HG03571 (cell line): Measurements from ENCODE around the gene PRR5L.
A peak's percentile ranks its signal among the peaks of the same experiment; 100 is the strongest.
"Not testable (repeated sequence)": the region's sequence is repeated elsewhere in the genome, so short reads cannot be mapped to it uniquely, and the experiment has no call there.

Experiments used
- ATAC-seq: cut with Tn5 transposase; IDR thresholded peaks from one replicate; pipeline ENCODE4 v1.9.1; 2021; ENCODE audit not compliant: unreplicated experiment

The PRR5L gene

DNA sequence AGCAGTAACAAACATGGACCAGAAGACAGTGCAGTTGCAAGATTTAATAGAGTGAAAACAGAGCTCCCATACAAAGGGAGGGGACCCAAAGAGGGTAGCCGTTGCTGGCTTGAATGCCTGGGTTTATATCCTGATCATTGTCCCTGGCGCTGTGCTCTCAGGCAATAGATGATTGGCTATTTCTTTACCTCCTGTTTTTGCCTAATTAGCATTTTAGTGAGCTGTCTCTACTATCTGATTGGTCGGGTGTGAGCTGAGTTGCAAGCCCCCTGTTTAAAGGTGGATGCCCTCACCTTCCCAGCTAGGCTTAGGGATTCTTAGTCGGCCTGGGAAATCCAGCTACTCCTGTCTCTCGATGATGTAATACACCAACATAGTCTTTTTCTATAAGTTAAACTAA, 29.3 kb downstream of the PRR5L start:
- not testable (repeated sequence) for ATAC-seq

DNA sequence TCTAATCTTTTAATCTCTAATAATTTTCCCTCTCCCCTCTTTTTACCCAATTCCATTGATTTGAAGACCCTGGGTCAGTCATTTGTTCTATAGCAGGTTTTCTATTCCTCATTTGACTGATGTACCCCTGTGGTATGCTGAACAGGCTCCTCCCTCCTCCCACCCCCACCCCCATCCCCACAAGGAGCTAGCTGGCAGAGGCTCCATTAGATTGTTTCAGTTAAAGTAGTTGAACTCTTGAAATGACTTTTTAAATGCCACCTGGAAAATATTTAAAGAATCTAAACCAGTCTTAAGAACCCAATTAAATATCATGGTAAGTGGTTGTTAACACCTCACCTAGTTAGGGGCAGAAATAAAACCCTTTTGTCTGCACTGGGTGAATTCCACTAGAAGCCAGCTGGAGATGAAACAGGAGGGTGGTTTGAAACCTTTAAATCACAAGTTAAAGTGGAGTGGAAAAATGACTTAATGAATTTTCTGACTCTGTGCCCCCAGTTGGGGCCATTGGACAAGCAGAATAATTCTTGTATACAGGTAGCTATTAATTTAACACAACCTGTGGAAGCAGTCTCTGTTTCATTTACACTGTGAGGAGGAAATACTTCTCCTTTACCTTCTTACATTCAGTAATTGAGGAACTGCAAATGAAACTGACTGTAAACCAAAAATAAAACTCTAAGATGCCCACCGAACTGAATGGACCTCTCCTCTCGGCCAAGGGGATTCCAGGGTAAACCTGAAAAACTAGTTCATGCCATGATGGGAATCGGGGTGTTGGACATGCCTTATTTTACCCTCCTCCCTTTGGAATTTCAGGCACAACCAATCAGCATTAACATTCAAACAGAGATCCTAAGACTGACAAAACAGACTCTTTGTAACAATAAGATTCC, 30.7 kb downstream of the PRR5L start:
- no peak for ATAC-seq

DNA sequence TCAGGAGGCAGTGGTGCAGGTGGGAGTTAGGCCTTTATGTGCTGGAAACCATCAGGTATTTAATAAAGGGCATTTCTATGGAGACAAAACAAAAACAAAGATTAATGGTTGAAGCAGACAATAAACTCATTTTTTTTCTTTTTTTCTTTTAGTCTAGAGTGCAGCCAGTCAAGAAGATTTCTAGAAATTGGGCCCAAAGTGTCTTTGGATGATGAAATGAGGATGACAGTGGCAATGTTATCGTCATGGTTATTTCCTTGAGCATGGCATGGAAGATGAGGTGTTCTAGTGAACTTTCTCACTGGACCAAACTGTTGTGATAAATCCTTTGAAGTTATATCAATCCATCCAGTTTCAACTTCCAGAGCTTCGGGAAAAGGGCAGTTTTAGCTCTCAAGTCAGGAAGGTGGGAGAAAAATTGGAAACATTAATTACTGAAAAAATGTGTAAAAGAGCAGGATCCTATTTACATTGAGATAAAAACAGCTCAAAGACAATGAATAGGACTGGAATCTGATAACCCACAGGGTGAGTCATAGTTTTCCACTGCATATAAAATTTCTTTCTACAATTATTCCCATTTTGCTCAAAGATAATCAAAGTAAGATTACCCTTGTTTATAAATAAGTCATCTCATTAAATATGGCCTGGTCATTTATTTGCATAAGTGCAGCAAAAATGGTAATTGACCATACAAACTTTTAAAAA, 33.0 kb downstream of the PRR5L start:
- ATAC-seq, result no peak

DNA sequence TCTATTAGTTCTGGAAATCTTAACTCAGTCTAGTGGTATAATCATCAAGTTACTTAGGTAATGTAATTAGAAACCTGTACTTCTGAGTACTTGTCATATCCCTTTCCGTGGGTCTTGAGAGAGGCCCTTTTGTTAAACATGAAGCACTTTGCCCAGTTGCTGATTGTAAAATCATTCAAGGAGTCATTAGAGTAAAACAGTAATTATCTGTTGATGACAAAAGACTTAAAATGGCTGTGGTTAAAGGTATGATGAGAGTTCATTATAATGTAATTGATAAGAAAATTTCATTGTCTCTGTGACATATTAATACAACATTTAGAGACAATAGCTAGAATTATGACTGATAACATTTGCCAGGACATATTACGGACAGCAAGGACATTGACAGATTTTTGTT, 34.3 kb downstream of the PRR5L start:
- ATAC-seq, result no peak

DNA sequence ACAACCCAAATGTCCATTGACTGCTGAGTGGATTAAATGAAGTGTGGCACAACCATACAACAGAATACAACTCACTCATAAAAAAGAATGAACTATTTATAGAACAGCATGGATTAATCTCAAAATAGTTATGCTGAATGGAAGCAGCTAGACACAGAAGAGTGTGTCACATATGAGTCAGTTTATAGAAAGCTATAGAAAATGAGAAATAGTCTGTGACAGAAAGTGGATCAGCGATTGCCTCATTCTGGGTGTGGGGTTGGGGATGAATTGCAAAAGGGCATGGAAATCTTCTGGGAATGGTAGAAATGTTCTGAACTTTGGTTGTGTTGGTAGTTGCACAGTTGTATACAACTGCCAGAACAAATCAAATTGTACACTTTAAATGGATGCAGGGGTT, 37.4 kb downstream of the PRR5L start:
- no peak for ATAC-seq

DNA sequence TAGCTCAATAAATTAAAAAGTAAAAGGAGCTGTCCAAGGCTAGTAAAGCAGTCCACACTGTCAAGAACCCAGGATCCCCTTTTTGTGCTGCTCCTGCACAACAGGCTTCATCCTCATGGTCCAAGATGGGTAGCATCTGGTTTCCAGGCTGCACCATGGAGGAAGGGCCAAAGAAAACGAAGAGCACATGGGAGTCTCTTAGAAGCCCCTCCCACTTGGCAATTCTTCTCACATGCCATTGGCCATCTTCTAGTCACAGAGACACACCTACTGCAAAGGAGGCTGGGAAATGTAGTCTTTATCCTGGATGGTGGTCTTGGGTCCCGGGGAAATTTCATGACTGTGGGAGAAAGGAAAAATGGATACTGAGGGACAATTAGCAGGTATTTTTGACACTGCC, 37.8 kb downstream of the PRR5L start:
- ATAC-seq, result no peak

DNA sequence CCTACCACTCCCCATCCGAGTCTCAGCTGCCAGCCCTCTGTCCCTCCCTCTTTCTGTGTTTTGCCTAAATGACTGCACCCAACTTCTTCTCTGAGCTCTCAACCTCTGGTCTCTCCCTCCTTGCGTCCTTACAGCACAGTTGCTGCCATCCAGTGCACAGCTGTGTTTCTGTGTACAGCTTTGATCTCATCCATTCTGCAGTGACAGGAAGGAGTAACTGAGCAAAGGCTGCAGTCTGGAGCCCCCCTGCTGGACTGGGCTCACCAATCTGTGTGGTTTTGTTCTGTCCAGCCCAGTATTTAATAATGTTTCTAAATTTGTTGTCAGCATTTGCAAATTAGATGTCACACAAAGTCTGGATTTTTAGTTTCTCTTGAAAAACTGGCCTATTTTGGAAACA, 43.8 kb downstream of the PRR5L start:
- no peak for ATAC-seq

DNA sequence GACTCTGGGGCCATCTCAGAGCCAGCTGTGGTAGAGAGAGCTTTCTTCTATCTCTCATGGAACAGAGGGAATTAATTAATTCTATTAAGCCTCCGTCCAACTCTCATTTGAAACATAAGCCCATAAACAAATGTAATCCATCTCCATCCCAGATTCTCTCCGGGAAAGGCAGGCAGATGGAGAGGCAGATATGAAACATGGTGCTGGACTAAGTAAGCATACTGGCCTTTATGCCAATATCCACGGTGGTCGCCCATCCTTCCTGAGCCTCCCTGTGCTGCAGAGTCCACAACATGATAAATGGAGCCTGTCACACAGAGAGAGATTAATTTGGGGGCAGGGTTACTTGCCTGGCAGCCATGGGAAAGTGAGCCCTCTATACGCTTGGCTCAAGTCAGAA, 44.8 kb downstream of the PRR5L start:
- no peak for ATAC-seq

DNA sequence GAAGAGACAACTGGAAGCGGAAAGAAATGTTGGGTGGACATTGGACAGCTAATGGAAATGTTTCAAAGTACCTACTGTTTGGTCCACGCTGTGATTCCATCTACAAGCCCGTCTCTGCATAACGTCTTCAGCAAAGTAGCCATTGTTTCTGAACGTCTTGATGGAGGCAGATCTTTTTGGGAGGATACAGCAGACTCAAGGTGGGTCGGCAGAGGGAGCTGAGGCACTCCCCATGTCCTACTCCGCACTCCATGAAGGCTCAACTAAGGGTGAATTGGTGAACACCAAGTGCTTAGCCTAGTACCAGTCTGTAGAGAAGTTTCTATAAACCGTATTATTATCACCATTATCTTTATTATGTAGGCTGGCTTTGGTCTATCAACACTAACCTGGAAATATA, 45.8 kb downstream of the PRR5L start:
- ATAC-seq, result no peak

DNA sequence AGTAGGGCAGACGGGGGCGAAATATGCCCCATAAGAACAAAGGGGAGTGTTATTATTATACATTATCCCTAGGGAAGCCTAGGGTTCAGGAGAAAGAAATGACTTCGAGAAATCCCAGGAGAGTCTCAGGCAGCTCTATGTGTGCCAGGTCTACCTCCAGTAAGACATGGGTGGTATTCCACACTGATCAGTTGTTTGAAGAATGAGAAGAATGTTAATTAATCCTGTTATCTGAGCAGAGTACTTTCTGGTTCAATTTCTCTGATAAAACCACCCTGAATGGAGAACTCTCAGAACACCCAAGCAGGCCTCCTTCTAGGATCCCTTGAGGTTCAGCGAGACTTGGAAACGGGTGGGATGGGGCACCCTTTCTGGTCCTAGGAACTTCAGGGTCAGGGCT, 46.2 kb downstream of the PRR5L start:
- no peak for ATAC-seq

DNA sequence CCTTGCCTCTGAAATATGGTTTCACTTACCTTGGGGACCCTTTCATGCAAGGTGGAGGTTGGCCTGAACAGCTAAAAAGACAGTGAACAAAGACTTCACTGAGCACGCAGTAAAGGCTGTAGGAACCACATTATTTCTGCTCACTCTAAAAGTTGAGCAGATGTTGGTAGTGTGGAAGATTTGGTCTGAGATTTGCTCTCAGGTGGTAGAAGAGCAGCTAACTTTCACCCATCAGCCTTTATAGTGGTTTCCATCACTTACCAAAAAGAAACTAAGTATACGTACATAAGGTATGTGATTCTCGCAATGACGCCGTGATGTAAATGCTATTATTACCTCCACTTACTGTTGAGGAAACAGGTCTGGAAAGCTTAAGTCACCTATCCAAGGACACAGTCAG, 47.3 kb downstream of the PRR5L start:
- no peak for ATAC-seq

DNA sequence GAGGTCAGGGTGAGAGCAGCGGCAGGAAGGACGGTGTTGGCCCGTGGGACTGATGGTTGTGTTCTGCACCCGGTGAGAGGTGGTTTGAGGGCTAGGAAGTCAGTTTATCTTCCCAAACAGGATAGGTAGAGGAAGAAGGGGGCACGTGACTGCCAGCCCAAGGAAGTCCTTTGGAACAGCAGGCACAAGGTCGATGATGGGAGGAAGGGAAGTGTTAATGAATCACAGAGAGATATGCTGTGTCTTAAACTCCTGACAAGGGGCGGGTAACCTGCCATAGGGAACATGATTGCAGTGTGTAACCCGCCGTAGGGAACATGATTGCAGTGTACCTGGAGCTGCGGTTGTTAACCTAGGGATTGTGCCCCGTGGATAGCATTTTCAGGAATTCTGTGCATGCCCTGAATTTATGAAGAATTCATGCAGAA, 49.0 kb downstream of the PRR5L start:
- no peak for ATAC-seq

DNA sequence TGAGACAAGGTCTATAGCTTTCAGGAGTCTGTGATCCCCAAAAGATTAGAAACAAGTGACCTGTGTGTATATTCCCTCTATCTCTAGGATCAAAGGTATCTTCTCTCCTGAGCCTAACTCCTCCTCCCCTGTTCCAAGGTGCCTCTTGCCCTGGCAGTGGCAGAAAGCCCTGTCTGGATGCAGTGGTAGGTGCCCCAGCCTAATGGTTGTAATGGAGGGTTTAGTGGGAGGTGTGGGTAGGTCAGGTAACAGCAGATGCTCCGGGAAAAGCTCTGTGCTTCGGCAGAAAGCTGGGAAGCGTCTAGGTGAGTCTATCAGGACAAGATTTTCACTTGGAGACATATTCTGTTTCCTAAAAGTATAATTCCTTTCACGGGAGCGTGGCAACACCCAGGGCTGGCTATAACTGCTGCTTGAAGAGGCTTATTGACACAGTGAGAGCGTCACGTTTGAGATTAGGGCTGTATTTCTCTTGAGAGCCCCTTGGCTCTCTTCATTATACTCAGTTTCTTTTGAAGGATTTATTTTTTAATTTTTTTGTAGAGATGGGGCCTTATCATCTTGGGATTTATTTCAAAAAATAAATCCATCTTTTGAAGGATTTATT, 49.5 kb downstream of the PRR5L start:
- no peak for ATAC-seq

DNA sequence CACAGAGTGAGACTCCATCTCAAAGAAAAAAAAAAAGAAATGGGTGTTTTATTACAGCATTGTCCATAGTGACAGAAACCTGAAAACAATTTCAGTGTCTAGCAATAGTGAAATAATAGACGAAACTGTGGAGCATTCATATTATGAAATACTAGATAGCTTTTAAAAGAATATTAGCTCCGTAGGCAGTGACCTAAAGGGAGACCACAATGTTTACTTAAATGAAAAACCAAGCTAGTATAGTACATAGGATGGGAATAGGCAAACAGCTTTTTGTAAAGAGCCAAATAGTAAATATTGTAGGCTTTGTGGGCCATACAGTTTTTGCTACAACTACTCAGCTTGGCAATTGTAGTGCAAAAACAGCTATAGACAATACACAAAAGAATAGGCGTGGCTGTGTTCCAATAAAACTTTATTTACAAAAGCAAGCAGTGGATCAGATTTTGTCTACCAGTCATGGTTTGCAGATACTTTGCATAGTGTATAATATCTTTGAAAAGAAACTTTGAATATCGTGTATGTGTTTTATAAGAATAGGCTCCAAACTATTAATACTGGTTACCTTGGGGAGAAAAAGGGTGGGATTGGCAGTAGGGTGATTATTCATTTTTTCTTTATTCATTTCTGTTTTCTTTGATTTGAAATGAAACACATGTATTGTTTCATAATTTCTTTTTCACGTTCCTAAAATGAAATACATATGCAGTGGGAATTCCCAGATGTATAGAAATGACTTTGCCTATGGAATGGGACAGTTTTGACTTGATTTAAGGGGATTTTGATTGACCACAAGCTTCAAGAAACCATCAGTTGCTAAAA, 50.7 kb downstream of the PRR5L start:
- no peak for ATAC-seq

DNA sequence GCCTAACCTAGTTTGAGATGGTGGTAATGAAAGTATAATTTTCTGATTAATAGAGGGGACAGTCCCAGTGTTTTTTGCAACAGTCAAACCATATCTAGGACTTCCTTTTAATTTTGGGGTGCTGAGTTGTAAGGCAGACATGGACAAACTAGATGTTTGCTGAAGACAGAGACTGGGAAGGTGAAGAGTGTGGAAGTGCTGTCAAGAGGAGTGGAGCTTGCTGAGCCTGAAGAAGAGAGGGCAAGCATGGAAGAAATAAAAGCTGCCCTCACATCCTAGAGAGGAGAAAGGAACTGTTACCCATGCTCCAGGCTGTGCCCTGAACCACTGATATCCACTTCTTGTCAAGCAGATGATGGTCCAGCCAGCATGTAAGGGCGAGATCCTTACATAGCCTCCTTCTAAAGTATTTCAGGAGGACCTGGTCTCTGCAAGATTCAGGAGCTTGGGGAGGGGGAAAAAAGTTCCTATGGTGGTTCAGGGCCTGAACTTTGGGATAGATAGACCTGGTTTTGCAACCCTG, 51.4 kb downstream of the PRR5L start:
- no peak for ATAC-seq

DNA sequence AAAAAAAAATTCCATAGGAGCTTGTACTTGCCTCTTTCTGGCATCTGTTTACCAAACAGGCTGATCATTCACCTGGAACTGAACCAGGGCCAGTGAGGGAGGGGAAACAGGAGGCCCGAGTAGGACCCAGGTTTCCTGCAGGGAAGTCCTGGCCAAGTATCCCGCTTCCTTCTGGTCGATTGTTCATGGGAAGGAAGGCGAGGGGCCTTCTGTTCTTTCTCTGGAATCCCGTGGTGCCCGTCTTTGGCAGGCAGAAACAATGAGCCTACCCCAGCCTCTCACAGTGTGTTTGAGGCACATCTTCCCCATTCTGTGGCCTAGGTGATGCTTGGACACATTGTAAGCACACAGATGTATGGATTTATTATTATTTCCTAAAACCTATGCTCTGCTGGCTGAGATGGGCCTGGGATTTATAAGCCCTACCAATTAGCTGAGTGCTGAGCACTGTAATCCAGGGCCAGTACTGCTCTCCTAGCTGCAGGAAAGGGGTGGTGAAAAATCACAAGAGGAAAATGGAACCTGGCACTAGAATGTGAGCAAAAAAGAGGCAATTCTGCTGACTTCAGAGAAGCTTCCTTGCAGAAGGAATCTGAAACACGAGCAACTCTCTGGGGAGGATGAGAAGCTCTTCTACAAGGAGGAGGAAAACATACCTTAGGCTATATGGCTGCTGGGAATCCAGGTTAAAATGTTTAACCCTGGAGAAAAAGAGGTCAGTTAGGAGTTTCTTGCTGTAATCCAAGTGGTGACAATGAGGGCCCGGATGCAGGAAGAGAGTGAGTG, 53.5 kb downstream of the PRR5L start:
- no peak for ATAC-seq

DNA sequence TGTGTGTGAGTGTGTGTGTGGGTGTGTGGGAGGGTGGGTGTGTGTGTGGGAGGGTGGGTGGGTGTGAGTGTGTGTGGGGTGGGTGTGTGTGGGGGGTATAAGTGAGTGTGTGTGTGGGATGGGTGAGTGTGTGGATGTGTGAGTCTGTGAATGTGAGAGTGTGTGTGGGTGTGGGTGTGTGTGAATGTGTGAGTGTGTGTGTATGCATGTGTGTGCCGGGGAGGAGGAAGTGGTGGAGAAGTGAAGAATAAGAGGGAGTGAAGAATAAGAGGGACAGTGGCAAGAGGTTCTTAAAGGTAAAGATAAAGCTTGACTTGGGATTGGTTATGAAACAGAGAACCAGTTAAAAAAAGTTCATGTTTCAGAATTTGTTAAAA, 54.0 kb downstream of the PRR5L start:
- no peak for ATAC-seq

DNA sequence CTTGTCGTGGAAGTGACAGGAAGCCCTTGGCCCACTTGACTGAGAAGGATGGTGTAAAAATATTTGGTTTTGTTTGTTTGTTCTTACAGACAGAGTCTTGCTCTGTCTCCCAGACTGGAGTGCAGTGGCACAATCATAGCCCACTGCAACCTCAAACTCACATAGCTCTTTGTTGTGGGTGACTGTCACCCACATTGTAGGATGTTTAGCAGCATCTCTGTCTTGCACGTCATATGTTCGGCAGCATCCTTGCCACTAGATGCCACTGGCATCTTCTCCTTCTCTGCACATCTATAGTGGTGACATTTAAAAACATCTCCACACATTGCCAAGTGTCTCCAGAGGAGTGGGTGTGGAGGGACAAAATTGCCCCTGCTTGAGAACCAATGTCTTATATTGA, 56.8 kb downstream of the PRR5L start:
- ATAC-seq, result no peak

DNA sequence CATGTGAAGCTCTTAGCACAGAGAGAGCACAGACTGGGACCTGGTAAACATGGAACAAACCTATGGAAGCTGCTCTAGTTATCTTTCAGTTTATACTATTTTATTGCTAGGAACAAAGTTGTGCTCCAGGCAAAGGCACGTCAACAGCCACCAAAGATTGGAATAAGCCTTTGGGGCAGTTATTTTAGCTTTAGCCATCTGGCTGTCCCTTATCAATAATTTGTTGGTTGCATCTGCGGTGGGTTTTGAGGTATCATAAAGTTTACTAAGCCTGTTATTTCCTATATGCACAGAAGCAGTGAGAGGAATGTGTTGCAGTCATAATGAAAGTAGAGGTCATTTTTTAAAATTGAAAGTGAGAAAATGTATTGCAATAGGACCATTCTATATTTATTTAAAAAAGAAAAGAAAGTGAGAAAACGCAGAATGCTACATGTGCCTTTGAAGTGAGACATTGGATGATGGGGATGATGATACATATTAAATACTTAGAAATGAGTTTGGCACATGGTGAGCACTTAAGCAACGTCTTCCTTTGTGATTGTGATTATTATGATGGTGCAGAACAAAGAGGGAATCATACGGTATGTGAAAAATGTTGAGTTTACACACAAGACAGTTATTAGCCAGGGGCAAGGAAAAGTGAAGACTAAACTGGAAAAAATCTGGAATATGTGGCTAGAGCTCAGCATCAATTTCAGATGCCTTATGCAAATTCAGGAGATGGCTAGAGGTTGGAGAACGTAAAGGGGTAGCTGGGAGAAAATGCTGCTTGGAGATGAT, 58.3 kb downstream of the PRR5L start:
- ATAC-seq, result peak; percentile 79
